ENCODE measurements around the gene IFNGR1. TPM values are rescaled to one million over a fixed set of nuclear protein-coding genes. Genes with fewer than 3 reads are reported as not detected.

IFNGR1 gene
- total RNA-seq, 1 donor from 2014 or later: 25.4 TPM

DNA sequence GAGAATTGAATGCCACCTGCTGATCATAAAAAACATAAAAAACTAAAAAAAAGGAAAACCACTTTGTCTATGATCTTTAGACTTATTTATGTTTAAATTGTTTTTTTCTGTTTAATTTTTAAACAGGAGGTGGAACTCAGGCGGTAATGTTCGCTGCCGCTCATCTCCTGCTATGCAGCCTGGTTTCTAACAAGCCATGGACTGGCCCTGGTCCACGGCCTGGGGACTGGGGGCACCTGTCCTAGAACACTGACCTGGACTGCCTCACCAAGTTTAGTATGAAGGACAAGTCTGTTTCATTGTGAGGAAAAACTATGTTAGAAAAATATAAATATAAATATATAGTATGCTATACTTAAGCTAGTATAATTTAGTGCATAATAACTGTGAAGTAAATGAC lies 27.0 kb upstream of the IFNGR1 start:
- TF ChIP-seq, protein P1, sequence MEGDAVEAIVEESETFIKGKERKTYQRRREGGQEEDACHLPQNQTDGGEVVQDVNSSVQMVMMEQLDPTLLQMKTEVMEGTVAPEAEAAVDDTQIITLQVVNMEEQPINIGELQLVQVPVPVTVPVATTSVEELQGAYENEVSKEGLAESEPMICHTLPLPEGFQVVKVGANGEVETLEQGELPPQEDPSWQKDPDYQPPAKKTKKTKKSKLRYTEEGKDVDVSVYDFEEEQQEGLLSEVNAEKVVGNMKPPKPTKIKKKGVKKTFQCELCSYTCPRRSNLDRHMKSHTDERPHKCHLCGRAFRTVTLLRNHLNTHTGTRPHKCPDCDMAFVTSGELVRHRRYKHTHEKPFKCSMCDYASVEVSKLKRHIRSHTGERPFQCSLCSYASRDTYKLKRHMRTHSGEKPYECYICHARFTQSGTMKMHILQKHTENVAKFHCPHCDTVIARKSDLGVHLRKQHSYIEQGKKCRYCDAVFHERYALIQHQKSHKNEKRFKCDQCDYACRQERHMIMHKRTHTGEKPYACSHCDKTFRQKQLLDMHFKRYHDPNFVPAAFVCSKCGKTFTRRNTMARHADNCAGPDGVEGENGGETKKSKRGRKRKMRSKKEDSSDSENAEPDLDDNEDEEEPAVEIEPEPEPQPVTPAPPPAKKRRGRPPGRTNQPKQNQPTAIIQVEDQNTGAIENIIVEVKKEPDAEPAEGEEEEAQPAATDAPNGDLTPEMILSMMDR (IDR thresholded peaks at IDR 0.05; ENCODE audit: unreplicated experiment): no peak

DNA sequence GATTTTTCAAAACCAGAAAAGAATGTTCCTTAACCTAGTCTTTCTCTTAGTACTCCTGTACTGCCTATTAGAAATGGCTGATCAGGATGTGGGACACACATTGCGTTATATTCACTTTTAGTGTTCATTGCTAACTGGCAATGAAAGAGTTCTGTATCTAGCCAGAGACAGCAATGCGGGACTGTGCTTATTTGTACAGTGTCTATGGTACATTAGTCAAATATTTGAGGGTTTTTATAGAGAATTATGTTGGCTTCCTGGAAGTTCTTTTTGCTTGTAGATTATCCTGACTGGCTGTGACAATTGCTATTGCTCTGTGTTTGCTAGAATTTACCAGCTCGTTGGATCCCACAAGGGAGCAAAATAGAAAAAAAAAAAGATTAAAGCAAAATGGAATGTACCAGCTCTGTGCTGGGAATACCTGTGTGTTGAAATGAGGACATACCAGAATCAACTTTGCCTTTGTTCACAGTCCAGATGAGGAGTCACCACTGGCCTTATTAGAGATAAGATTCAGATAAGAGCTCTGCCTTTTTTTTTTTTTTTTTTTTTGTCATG lies 22.4 kb upstream of the IFNGR1 start:
- TF ChIP-seq, protein P1 (IDR thresholded peaks at IDR 0.05; ENCODE audit: unreplicated experiment): no peak
- Mint-ChIP-seq H3K4me1 (peaks cover 11% of the 10 kb centered on the region), H3K36me3 (no peaks in the 10 kb centered on the region), H3K27me3 (ENCODE audit: low read depth) (no peaks in the 10 kb centered on the region), H3K27ac (peak overlapping the region; percentile 60), H3K9me3 (peaks cover 14% of the 10 kb centered on the region), H3K4me3 (no peak overlapping the region)
- DNase-seq (ENCODE audit: low spot score in 2 of 2, unreplicated experiment in 2 of 2): no peak

More for the DNA sequence above, 27.0 kb upstream of the IFNGR1 start:
- Mint-ChIP-seq H3K4me1 (peaks cover 7% of the 10 kb centered on the region), H3K27ac (no peak overlapping the region), H3K9me3 (no peaks in the 10 kb centered on the region), H3K27me3 (ENCODE audit: low read depth) (peaks cover 2% of the 10 kb centered on the region), H3K36me3 (no peaks in the 10 kb centered on the region), H3K4me3 (no peak overlapping the region)
- DNase-seq (ENCODE audit: low spot score in 2 of 2, unreplicated experiment in 2 of 2): no peak

DNA sequence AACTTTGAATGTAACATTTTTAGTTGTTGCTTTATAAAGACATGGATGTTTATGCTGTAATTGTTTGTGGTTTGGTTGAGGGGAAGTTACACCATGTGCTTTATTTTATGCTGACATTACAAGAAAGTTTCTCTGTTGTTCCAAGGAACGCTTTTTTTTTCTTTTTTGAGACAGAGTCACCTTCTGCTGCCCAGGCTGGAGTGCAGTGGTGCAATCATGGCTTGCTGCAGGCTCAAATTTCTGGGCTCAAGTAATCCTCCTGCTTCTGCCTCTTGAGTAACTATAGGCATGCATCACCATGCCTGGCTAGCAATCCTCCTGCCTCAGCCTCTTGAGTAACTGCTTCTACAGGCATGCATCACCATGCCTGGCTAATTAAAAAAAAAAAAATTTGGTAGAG lies 21.0 kb upstream of the IFNGR1 start:
- Mint-ChIP-seq H3K27ac (no peak overlapping the region), H3K9me3 (peaks cover 14% of the 10 kb centered on the region), H3K27me3 (ENCODE audit: low read depth) (no peaks in the 10 kb centered on the region), H3K4me1 (peaks cover 11% of the 10 kb centered on the region), H3K36me3 (no peaks in the 10 kb centered on the region), H3K4me3 (no peak overlapping the region)
- no peak for DNase-seq (ENCODE audit: low spot score in 2 of 2, unreplicated experiment in 2 of 2)
- TF ChIP-seq, protein P1 (IDR thresholded peaks at IDR 0.05; ENCODE audit: unreplicated experiment): no peak

DNA sequence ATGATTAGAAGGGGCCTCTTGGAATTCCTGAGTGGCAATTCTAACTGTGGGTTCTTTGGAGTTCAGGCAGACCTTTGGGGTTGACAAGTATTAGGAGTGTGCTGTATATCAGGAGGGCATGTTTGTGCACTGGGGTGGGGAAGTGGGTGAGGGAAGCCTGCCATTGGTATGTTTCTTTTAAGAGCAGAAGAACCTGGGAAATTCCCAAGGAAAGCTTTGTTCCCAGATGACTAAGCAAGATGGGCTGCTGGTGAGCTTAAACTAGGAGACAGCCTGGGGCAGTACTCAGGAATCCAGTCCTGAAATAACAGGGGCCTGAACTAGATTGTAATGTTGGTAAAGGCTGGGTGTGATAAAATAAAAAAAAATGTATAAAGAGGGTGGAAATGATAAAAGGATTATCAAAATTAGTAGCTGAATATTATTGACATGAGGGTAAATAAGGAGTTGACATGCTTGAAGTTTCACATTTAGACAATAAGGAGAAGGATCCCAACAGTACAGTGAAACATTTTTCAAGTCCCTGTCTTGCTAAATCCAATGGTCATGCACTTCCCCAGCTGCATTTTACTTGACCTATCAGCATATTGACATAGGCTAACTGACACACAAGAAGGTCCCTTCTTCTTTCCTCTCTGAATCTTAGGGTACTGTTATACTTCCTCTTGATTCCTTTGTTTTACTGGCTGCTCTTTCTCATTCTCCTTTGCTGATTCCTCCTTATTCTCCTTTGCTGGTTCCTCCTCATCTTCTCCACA lies 18.4 kb upstream of the IFNGR1 start:
- H3K9me3 Mint-ChIP-seq: peaks cover 14% of the 10 kb centered on the region
- H3K36me3 Mint-ChIP-seq: no peaks in the 10 kb centered on the region
- H3K4me1 Mint-ChIP-seq: peaks cover 14% of the 10 kb centered on the region
- peak overlapping the region; percentile 66 for H3K27ac Mint-ChIP-seq
- TF ChIP-seq, protein P1 (IDR thresholded peaks at IDR 0.05; ENCODE audit: unreplicated experiment): no peak
- no peak for DNase-seq (ENCODE audit: low spot score in 2 of 2, unreplicated experiment in 2 of 2)
- H3K27me3 Mint-ChIP-seq (ENCODE audit: low read depth): no peaks in the 10 kb centered on the region
- no peak overlapping the region for H3K4me3 Mint-ChIP-seq

DNA sequence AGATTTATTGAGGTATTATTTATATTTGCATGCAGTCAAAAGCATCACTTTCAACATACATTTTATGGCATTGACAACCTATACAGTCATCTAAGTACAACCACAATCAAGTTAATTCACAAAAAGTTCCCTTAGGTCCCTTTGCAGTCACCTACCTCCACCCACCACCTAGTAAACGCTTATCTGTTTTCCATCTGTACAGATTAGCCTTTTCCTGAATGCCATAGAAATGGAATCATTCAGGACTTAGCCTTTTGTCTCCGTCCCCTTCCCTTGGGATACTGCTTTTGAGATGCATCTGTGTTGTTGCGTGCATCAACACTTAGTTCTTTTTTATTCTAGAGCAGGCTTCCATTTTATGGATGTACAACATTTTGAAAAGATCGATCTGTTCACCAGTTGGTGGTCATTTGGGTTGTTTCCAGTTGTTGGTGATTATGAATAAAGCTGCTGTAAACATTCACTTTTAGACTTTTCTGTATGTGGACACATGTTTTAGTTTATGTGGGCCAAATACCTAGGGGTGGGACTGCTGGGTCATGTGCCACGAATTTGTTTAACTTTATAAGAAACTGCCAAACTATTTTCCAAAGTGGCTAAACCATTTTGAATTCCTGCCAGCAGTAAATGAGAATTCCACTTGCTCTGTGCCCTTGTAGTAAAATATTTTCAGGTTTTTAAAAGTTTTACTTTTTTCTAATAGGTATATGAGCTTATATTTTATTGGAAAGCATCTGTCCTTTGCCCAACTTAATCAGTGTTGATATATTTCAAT lies 17.6 kb upstream of the IFNGR1 start:
- Mint-ChIP-seq H3K36me3 (no peaks in the 10 kb centered on the region), H3K4me1 (peaks cover 13% of the 10 kb centered on the region), H3K27ac (no peak overlapping the region), H3K9me3 (peaks cover 14% of the 10 kb centered on the region), H3K4me3 (no peak overlapping the region), H3K27me3 (ENCODE audit: low read depth) (no peaks in the 10 kb centered on the region)
- TF ChIP-seq, protein P1 (IDR thresholded peaks at IDR 0.05; ENCODE audit: unreplicated experiment): no peak
- no peak for DNase-seq (ENCODE audit: low spot score in 2 of 2, unreplicated experiment in 2 of 2)

Measured in mesothelial cell of epicardium (in vitro differentiated cells).